ENCODE data around the gene PPIP5K2. TPM values are rescaled to one million over a fixed set of nuclear protein-coding genes. Genes with fewer than 3 reads are reported as not detected.

PPIP5K2 gene
- polyA plus RNA-seq, 6 donors from 2014 or later, result 37.4 to 44.3 (median 39.9) TPM

- Mint-ChIP-seq H3K27me3 (no peaks in the 10 kb centered on the region), H3K27ac (no peak overlapping the region), H3K4me3 (no peak overlapping the region), H3K36me3 (peaks cover 0 to 26% of the 10 kb centered on the region in 2 donors), H3K4me1 (peaks cover 17 to 21% (median 20%) of the 10 kb centered on the region in 3 donors), H3K9me3 (peaks cover 0 to 4% (median 0%) of the 10 kb centered on the region in 7 donors)
- ATAC-seq (ENCODE audit: low read depth in 2 of 2) (no peak), DNase-seq (no peak)
Measured at GRCh38 chr5:103108086-103108485, 12.0 kb upstream of the PPIP5K2 start.

GRCh38 chr5:103109277-103109676 is 10.8 kb upstream of the PPIP5K2 start:
- ATAC-seq (ENCODE audit: low read depth in 2 of 2) (no peak), DNase-seq (no peak)
- Mint-ChIP-seq H3K27me3 (no peaks in the 10 kb centered on the region), H3K27ac (no peak overlapping the region), H3K36me3 (peaks cover 0 to 24% of the 10 kb centered on the region in 2 donors), H3K4me1 (peaks cover 23 to 26% (median 25%) of the 10 kb centered on the region in 3 donors), H3K9me3 (peaks cover 0 to 4% (median 0%) of the 10 kb centered on the region in 7 donors), H3K4me3 (no peak overlapping the region)

GRCh38 chr5:103110403-103110802 is 9.7 kb upstream of the PPIP5K2 start:
- DNase-seq, result no peak
- H3K27ac Mint-ChIP-seq, result peak overlapping the region in 2 of 6 donors; percentile 10 to 46
- H3K9me3 Mint-ChIP-seq, result peaks cover 0 to 4% (median 0%) of the 10 kb centered on the region in 7 donors
- peaks cover 0 to 17% of the 10 kb centered on the region in 2 donors for H3K36me3 Mint-ChIP-seq
- H3K4me3 Mint-ChIP-seq, result peak overlapping the region in 1 of 8 donors; percentile 8
- ATAC-seq (ENCODE audit: low read depth in 2 of 2), result no peak
- H3K27me3 Mint-ChIP-seq, result no peaks in the 10 kb centered on the region
- H3K4me1 Mint-ChIP-seq, result peaks cover 28 to 37% (median 31%) of the 10 kb centered on the region in 3 donors

DNA sequence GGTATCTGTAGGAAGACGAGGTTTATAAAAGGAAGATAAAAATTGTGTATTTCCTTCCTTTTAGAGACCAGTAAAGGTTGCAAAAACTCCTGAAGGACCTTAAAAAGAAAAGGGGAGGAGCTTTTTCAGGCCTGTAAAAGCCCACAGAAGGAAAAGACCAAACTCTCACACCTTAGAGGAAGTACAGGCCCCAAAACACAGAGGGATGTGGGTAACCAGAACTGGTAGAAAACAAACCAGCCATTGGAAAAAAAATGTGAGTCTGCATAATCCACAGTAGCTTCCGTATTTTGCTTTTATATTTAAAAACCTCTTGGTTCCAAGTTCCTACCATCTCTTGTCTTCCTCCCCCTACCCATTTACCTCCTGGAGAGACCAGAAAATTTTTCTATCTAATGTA is 8.6 kb upstream of the PPIP5K2 start:
- DNase-seq (peak; percentile 31), ATAC-seq (ENCODE audit: low read depth in 2 of 2) (peak in 1 of 2 donors; percentile 49)
- H3K4me1 Mint-ChIP-seq, result peaks cover 28 to 37% (median 31%) of the 10 kb centered on the region in 3 donors
- H3K4me3 Mint-ChIP-seq, result peak overlapping the region in 2 of 8 donors; percentile 20 to 28
- no peaks in the 10 kb centered on the region for H3K27me3 Mint-ChIP-seq
- peaks cover 0 to 4% (median 0%) of the 10 kb centered on the region in 7 donors for H3K9me3 Mint-ChIP-seq
- peak overlapping the region in 5 of 6 donors; percentile 49 to 91 (median 57) for H3K27ac Mint-ChIP-seq
- peaks cover 0 to 17% of the 10 kb centered on the region in 2 donors for H3K36me3 Mint-ChIP-seq

DNA sequence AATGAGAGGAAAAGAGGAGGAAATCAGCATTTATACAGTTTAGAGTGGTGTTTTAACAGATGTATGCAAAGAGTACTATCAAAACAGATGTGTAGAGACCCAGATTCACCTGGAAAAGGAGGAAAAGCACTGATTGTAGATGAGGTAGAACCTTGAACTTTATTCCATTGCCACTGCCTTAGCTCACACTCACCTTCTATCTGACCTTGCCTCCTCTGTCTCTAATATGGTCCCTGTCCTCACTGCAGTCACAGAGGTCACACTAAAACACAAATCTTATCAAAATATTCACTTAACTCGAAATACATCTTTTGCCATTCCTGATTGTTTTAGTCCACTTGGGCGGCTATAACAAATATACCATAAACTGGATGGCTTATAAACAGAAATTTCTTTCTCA is 7.2 kb upstream of the PPIP5K2 start:
- Mint-ChIP-seq H3K4me1 (peaks cover 28 to 37% (median 31%) of the 10 kb centered on the region in 3 donors), H3K27ac (peak overlapping the region in 4 of 6 donors; percentile 2 to 88 (median 46)), H3K9me3 (peaks cover 0 to 4% (median 0%) of the 10 kb centered on the region in 7 donors), H3K4me3 (no peak overlapping the region), H3K36me3 (peaks cover 0 to 7% of the 10 kb centered on the region in 2 donors), H3K27me3 (no peaks in the 10 kb centered on the region)
- DNase-seq (no peak), ATAC-seq (ENCODE audit: low read depth in 2 of 2) (no peak)

DNA sequence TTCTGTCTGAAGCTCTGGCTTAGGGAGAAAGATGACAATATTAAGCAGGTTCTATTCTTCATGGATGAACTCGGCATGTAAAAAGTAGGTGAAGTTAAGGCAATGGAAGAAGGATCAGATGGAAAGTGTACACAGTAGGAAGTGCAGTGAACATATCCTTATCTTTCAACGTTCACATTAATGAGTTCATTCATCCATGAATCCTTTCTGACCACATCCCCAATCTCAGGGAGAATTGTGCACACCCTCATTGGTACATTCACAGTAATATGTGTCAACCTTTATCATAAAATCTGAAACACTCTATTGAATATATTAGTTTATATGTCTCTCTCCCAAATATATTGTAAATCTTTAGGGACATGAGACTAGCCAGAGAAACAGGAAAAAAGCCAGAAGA is 5.7 kb upstream of the PPIP5K2 start:
- no peaks in the 10 kb centered on the region for H3K36me3 Mint-ChIP-seq
- no peak overlapping the region for H3K27ac Mint-ChIP-seq
- DNase-seq (no peak), ATAC-seq (ENCODE audit: low read depth in 2 of 2) (no peak)
- H3K4me1 Mint-ChIP-seq, result peaks cover 34 to 50% (median 40%) of the 10 kb centered on the region in 3 donors
- H3K4me3 Mint-ChIP-seq, result no peak overlapping the region
- no peaks in the 10 kb centered on the region for H3K27me3 Mint-ChIP-seq
- peaks cover 0 to 4% (median 0%) of the 10 kb centered on the region in 7 donors for H3K9me3 Mint-ChIP-seq

GRCh38 chr5:103117471-103117991 is 2.6 kb upstream of the PPIP5K2 start:
- no peak overlapping the region for H3K27ac Mint-ChIP-seq
- H3K9me3 Mint-ChIP-seq, result no peaks in the 10 kb centered on the region
- ATAC-seq (ENCODE audit: low read depth in 2 of 2) (no peak), DNase-seq (no peak)
- peaks cover 40 to 68% (median 51%) of the 10 kb centered on the region in 3 donors for H3K4me1 Mint-ChIP-seq
- no peaks in the 10 kb centered on the region for H3K27me3 Mint-ChIP-seq
- no peak overlapping the region for H3K4me3 Mint-ChIP-seq
- no peaks in the 10 kb centered on the region for H3K36me3 Mint-ChIP-seq

- Mint-ChIP-seq H3K4me3 (peak overlapping the region; percentile 89 to 99 (median 98)), H3K9me3 (no peaks in the 10 kb centered on the region), H3K36me3 (no peaks in the 10 kb centered on the region), H3K27ac (peak overlapping the region; percentile 98 to 99 (median 98)), H3K4me1 (peaks cover 34 to 59% (median 58%) of the 10 kb centered on the region in 3 donors), H3K27me3 (no peaks in the 10 kb centered on the region)
- DNase-seq (no peak), ATAC-seq (ENCODE audit: low read depth in 2 of 2) (no peak)
Measured at GRCh38 chr5:103119070-103119764, 884 bp upstream of the PPIP5K2 start.

- H3K4me1 Mint-ChIP-seq, result peaks cover 32 to 58% (median 53%) of the 10 kb centered on the region in 3 donors
Measured at GRCh38 chr5:103120607-103121200, 603 bp downstream of the PPIP5K2 start.

GRCh38 chr5:103122242-103122641 is 2.1 kb downstream of the PPIP5K2 start:
- ATAC-seq (ENCODE audit: low read depth in 2 of 2) (no peak), DNase-seq (no peak)
- Mint-ChIP-seq H3K4me1 (peaks cover 41 to 68% (median 63%) of the 10 kb centered on the region in 3 donors), H3K36me3 (peaks cover 0 to 5% of the 10 kb centered on the region in 2 donors), H3K4me3 (peak overlapping the region in 4 of 8 donors; percentile 89 to 99 (median 98)), H3K9me3 (no peaks in the 10 kb centered on the region), H3K27ac (peak overlapping the region in 2 of 6 donors; percentile 40 to 52), H3K27me3 (no peaks in the 10 kb centered on the region)

More at GRCh38 chr5:103120607-103121200, 603 bp downstream of the PPIP5K2 start:
- peak; percentile 4 to 6 for ATAC-seq (ENCODE audit: low read depth in 2 of 2)
- no peak for DNase-seq
- peak overlapping the region; percentile 89 to 99 (median 98) for H3K4me3 Mint-ChIP-seq
- H3K27me3 Mint-ChIP-seq, result no peaks in the 10 kb centered on the region
- no peaks in the 10 kb centered on the region for H3K36me3 Mint-ChIP-seq
- peak overlapping the region; percentile 98 to 99 (median 98) for H3K27ac Mint-ChIP-seq
- no peaks in the 10 kb centered on the region for H3K9me3 Mint-ChIP-seq

DNA sequence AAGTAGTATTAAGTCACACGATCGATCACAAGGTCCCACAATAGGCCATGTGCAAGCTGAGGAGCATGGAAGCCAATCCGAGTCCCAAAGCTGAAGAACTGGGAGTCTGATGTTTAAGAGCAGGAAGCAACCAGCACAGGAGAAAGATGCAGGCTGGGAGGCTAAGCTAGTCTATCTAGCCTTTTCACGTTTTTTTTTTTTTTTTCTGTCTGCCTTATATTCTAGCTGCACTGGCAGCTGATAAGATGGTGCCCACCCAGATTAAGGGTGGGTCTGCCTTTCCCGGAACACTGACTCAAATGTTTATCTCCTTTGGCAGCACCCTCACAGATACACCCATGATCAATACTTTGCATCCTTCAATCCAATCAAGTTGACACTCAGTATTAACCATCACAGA is 6.5 kb downstream of the PPIP5K2 start:
- no peak for DNase-seq
- peaks cover 31 to 41% (median 40%) of the 10 kb centered on the region in 3 donors for H3K4me1 Mint-ChIP-seq
- no peaks in the 10 kb centered on the region for H3K9me3 Mint-ChIP-seq
- ATAC-seq (ENCODE audit: low read depth in 2 of 2), result no peak
- H3K27me3 Mint-ChIP-seq, result no peaks in the 10 kb centered on the region
- H3K36me3 Mint-ChIP-seq, result peaks cover 0 to 5% of the 10 kb centered on the region in 2 donors
- no peak overlapping the region for H3K4me3 Mint-ChIP-seq
- H3K27ac Mint-ChIP-seq, result peak overlapping the region in 4 of 6 donors; percentile 12 to 71 (median 40)

DNA sequence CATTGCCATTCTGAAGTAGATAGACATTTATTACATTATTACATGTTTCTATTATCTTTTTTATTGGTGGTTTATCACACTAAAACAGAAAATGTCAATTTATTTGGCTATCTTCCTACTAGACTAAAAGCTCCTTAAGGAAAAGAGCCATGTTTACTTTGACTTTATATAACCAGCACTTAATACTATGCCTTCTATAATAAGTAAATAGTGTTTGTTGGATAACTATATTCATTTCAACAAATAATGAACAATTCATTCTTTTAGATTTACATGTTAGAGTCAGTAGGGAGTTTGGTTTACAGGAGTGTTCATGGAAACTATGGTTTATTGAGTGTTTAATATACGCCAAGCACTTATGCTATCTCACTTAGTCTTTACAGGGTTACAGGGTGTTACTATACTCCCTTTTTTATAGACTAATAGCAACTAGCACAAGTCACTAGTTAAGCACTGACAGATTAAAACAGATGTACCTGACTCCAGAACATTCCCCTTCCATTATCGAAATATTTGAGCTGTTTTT is 7.3 kb downstream of the PPIP5K2 start:
- H3K4me1 Mint-ChIP-seq, result peaks cover 23 to 33% (median 32%) of the 10 kb centered on the region in 3 donors
- DNase-seq (no peak), ATAC-seq (ENCODE audit: low read depth in 2 of 2) (no peak)
- no peaks in the 10 kb centered on the region for H3K27me3 Mint-ChIP-seq
- H3K9me3 Mint-ChIP-seq, result no peaks in the 10 kb centered on the region
- peaks cover 0 to 5% of the 10 kb centered on the region in 2 donors for H3K36me3 Mint-ChIP-seq
- no peak overlapping the region for H3K4me3 Mint-ChIP-seq
- H3K27ac Mint-ChIP-seq, result peak overlapping the region in 2 of 6 donors; percentile 38 to 54

DNA sequence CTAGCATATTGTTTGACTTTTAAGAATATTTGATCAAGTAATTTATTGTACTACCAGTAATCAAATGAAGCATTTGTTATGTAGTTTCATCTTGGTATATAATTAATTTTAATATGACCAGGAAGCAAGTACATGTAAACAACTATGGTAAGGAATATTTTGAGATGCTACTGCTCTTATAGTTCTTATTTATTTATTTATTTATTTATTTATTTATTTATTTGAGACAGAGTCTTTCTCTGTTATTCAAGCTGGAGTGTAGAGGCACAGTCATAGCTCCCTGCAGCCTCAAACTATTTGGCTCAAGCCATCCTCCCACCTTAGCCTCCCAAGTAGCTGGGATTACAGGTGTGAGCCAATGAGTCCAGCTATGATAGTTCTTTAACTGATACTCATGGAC is 8.1 kb downstream of the PPIP5K2 start:
- Mint-ChIP-seq H3K27ac (peak overlapping the region in 1 of 6 donors; percentile 73), H3K36me3 (peaks cover 0 to 5% of the 10 kb centered on the region in 2 donors), H3K27me3 (no peaks in the 10 kb centered on the region), H3K4me1 (peaks cover 20 to 32% (median 24%) of the 10 kb centered on the region in 3 donors), H3K9me3 (no peaks in the 10 kb centered on the region), H3K4me3 (no peak overlapping the region)
- DNase-seq, result no peak
- ATAC-seq (ENCODE audit: low read depth in 2 of 2), result no peak

All from naive B cell (primary cell).